Panc1 (cell line): Measurements from ENCODE around the gene WFIKKN1.

Source experiments
- CTCF ChIP-seq: fragments of 450-650 bp; IDR thresholded peaks from 2 replicates; pipeline ENCODE4 v1.5.1; 2017; ENCODE audit warnings: mild to moderate bottlenecking
- TCF7L2 ChIP-seq: IDR thresholded peaks from 2 replicates; pipeline ENCODE4 v1.6.1; 2011; ENCODE audit warnings: mild to moderate bottlenecking, low read depth, low read length, inconsistent platforms

- TF ChIP-seq TCF7L2 (no peak), CTCF (no peak)
These were observed 48.4 kb downstream of the WFIKKN1 start for GRCh38 chr16:678858-679813.
